ENCODE results near the gene FHIT. TPM values are rescaled to one million over a fixed set of nuclear protein-coding genes. Genes with fewer than 3 reads are reported as not detected.

FHIT gene
- total RNA-seq, 4 donors from 2014 or later, result 0.72 to 5.2 (median 2.1) TPM

DNA sequence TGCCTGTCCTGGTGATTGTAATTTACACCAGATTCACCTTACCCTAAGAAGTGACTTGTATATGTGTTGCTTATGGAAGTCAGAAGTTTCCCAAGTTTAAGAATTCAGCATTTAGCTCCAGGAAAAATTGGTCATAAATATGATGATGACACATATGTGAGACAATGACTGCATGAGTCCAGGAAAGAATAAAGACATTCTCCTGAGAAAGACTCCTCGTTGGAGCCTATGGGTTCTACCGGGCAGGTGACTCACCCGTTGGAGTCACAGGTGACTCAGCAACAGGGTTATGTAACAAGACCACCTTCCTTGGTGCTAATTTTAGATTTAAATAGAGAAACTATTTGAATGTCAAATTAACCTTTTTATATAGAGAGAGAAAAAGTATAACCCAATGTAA, 662.4 kb downstream of the FHIT start:
- Histone ChIP-seq H3K27ac (no peak overlapping the region), H3K27me3 (no peaks in the 10 kb centered on the region), H3K4me1 (peaks cover 0 to 2% of the 10 kb centered on the region in 2 donors), H3K36me3 (no peaks in the 10 kb centered on the region), H3K4me3 (no peak overlapping the region), H3K9me3 (no peaks in the 10 kb centered on the region)
- intact Hi-C loops (cut with DNase I; ENCODE audit: low total_unique reads), result no loop called here
- no peak for TF ChIP-seq POLR2A (IDR thresholded peaks at IDR 0.05)
- no peak for TF ChIP-seq CTCF (IDR thresholded peaks at IDR 0.05 in 4 of 5, conservative IDR thresholded peaks at IDR 0.05 in 1 of 5)
- in situ Hi-C loops (cut with MboI; ENCODE audit: low sequenced_read_pairs in 4 of 4), result no loop called here
- DNase-seq (no peak), ATAC-seq (no peak)

GRCh38 chr3:60585918-60586317, 665.3 kb downstream of the FHIT start:
- DNase-seq (no peak), ATAC-seq (no peak)
- no peaks in the 10 kb centered on the region for H3K9me3 ChIP-seq
- no peak overlapping the region for H3K27ac ChIP-seq
- intact Hi-C loops (cut with DNase I; ENCODE audit: low total_unique reads), result no loop called here
- H3K36me3 ChIP-seq, result no peaks in the 10 kb centered on the region
- no peaks in the 10 kb centered on the region for H3K4me1 ChIP-seq
- TF ChIP-seq CTCF (IDR thresholded peaks at IDR 0.05 in 4 of 5, conservative IDR thresholded peaks at IDR 0.05 in 1 of 5) (no peak), POLR2A (IDR thresholded peaks at IDR 0.05) (no peak)
- in situ Hi-C loops (cut with MboI; ENCODE audit: low sequenced_read_pairs in 4 of 4), result no loop called here
- H3K27me3 ChIP-seq, result no peaks in the 10 kb centered on the region
- H3K4me3 ChIP-seq, result no peak overlapping the region

GRCh38 chr3:60584250-60584649, 667.0 kb downstream of the FHIT start:
- intact Hi-C loops (cut with DNase I; ENCODE audit: low total_unique reads), result no loop called here
- no peaks in the 10 kb centered on the region for H3K4me1 ChIP-seq
- ATAC-seq (no peak), DNase-seq (no peak)
- H3K4me3 ChIP-seq, result no peak overlapping the region
- in situ Hi-C loops (cut with MboI; ENCODE audit: low sequenced_read_pairs in 4 of 4), result no loop called here
- no peak for TF ChIP-seq POLR2A (IDR thresholded peaks at IDR 0.05)
- no peak for TF ChIP-seq CTCF (IDR thresholded peaks at IDR 0.05 in 4 of 5, conservative IDR thresholded peaks at IDR 0.05 in 1 of 5)
- H3K27me3 ChIP-seq, result no peaks in the 10 kb centered on the region
- H3K36me3 ChIP-seq, result no peaks in the 10 kb centered on the region
- H3K27ac ChIP-seq, result no peak overlapping the region
- no peaks in the 10 kb centered on the region for H3K9me3 ChIP-seq

DNA sequence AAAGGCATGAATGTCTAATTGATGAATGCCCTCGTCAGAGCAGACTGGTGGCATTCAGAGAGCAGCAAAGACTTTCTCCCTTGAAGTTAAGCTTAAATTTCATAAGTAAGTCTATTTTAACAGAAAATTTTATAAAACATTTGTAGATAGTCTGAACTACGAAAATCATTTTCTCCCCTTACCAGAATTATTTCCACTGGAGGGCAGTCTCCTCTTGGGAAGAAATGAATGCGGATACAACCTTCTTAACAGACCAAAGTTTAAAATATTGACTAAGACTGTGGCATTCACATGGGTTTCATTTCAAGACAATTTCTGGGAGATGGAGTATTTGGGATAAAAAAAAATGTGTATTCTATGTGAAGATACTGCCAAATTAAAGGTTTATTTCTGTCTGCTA, 669.0 kb downstream of the FHIT start:
- TF ChIP-seq POLR2A (IDR thresholded peaks at IDR 0.05), result no peak
- no peak for TF ChIP-seq CTCF (IDR thresholded peaks at IDR 0.05 in 4 of 5, conservative IDR thresholded peaks at IDR 0.05 in 1 of 5)
- Histone ChIP-seq H3K9me3 (no peaks in the 10 kb centered on the region), H3K27me3 (no peaks in the 10 kb centered on the region), H3K4me3 (no peak overlapping the region), H3K4me1 (no peaks in the 10 kb centered on the region), H3K27ac (no peak overlapping the region), H3K36me3 (no peaks in the 10 kb centered on the region)
- no peak for DNase-seq
- no peak for ATAC-seq
- in situ Hi-C loops (cut with MboI; ENCODE audit: low sequenced_read_pairs in 4 of 4) (no loop called here), intact Hi-C loops (cut with DNase I; ENCODE audit: low total_unique reads) (no loop called here)

DNA sequence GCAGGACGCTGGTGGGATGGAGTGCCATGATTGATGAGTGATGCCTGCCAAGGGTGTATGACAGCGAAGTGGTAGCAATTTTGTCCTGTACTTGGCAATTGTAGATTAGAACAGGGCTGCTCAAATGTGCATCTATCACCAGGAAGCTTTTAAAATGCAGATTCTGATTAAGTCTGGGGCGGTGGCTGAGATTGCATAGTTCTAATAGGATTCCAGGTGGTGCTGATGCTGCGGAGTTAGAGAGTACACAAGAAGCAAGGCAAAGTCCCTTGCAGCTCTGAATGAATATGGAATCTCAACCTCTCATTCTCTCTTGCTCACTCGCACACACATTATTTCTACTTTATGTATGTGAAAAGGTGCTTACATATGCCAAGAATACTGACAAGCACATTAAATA, 670.4 kb downstream of the FHIT start:
- Histone ChIP-seq H3K27me3 (no peaks in the 10 kb centered on the region), H3K4me3 (no peak overlapping the region), H3K27ac (no peak overlapping the region), H3K9me3 (no peaks in the 10 kb centered on the region), H3K36me3 (no peaks in the 10 kb centered on the region), H3K4me1 (no peaks in the 10 kb centered on the region)
- intact Hi-C loops (cut with DNase I; ENCODE audit: low total_unique reads) (no loop called here), in situ Hi-C loops (cut with MboI; ENCODE audit: low sequenced_read_pairs in 4 of 4) (no loop called here)
- ATAC-seq (no peak), DNase-seq (no peak)
- TF ChIP-seq POLR2A (IDR thresholded peaks at IDR 0.05) (no peak), CTCF (IDR thresholded peaks at IDR 0.05 in 4 of 5, conservative IDR thresholded peaks at IDR 0.05 in 1 of 5) (no peak)
